Mesenchymal stem cell (in vitro differentiated cells and primary cell): ENCODE data around the gene TSPEAR.
"Not testable (repeated sequence)": the region's sequence is repeated elsewhere in the genome, so short reads cannot be mapped to it uniquely, and the experiment has no call there.

Experiments used
- DNase-seq: peaks from one replicate; pipeline ENCODE4 v3.0.0-alpha.2; 2013
- H2AFZ ChIP-seq: one replicate; pipeline ENCODE4 v1.6.1; 2013; ENCODE audit warnings: low read depth, mild to moderate bottlenecking, control low read depth, inconsistent platforms, low read length, moderate library complexity
- H2AK5ac ChIP-seq: 2 replicates; pipeline ENCODE4 v1.6.1; 2013; ENCODE audit warnings: low read length, moderate library complexity, mild to moderate bottlenecking, inconsistent platforms; ENCODE audit not compliant: severe bottlenecking
- H2BK120ac ChIP-seq: one replicate; pipeline ENCODE4 v1.6.1; 2013; ENCODE audit warnings: low read depth, mild to moderate bottlenecking, inconsistent platforms, low read length, moderate library complexity
- H2BK12ac ChIP-seq, 2 experiments: one replicate each; pipeline ENCODE4 v1.6.1; 2013; ENCODE audit warnings: inconsistent platforms in 2 of 2, low read length in 2 of 2, mild to moderate bottlenecking in 2 of 2, moderate library complexity in 2 of 2, control low read depth in 1 of 2
- H2BK15ac ChIP-seq: one replicate; pipeline ENCODE4 v1.6.1; 2013; ENCODE audit warnings: mild to moderate bottlenecking, low read depth, inconsistent platforms; ENCODE audit not compliant: poor library complexity, severe bottlenecking
- H2BK5ac ChIP-seq: 2 replicates; pipeline ENCODE4 v1.6.1; 2013; ENCODE audit warnings: low read depth, mild to moderate bottlenecking, low read length, control low read depth, inconsistent platforms; ENCODE audit not compliant: poor library complexity, severe bottlenecking
- H3K14ac ChIP-seq, 2 experiments: one replicate each; pipeline ENCODE4 v1.6.1; 2013; ENCODE audit warnings: inconsistent platforms in 2 of 2, low read length in 2 of 2, control low read depth in 1 of 2, mild to moderate bottlenecking in 1 of 2, moderate library complexity in 1 of 2
- H3K18ac ChIP-seq, 2 experiments: one replicate each; pipeline ENCODE4 v1.6.1; 2013; ENCODE audit warnings: inconsistent platforms in 2 of 2, low read length in 2 of 2, control low read depth in 1 of 2, low read depth in 1 of 2, mild to moderate bottlenecking in 1 of 2
- H3K23ac ChIP-seq, 2 experiments: one replicate each; pipeline ENCODE4 v1.6.1; 2013; ENCODE audit warnings: inconsistent platforms in 2 of 2, low read length in 2 of 2, mild to moderate bottlenecking in 2 of 2, moderate library complexity in 2 of 2, control low read depth in 1 of 2
- H3K27ac ChIP-seq: 2 replicates; pipeline ENCODE4 v1.5.1; 2013; ENCODE audit warnings: mild to moderate bottlenecking, moderate library complexity, low read length, control low read depth, inconsistent platforms; ENCODE audit not compliant: poor library complexity, severe bottlenecking
- H3K27me3 ChIP-seq, 2 experiments: 2 replicates each; pipeline versions ENCODE4 v1.6.1 to v1.7.0; 2013; ENCODE audit warnings: low read length in 2 of 2, mild to moderate bottlenecking in 2 of 2, moderate library complexity in 2 of 2, control low read depth in 1 of 2, inconsistent platforms in 1 of 2; ENCODE audit not compliant: control insufficient read depth in 1 of 2, insufficient read depth in 1 of 2
- H3K36me3 ChIP-seq, 2 experiments: 2 replicates each; pipeline versions ENCODE4 v1.6.1 to v1.7.0; 2013; ENCODE audit warnings: low read length in 2 of 2, control low read depth in 1 of 2, inconsistent platforms in 1 of 2, low read depth in 1 of 2, mild to moderate bottlenecking in 1 of 2; ENCODE audit not compliant: insufficient read depth in 2 of 2, control insufficient read depth in 1 of 2
- H3K4ac ChIP-seq, 2 experiments: one replicate each; pipeline ENCODE4 v1.6.1; 2013; ENCODE audit warnings: inconsistent platforms in 2 of 2, low read length in 2 of 2, mild to moderate bottlenecking in 2 of 2, moderate library complexity in 2 of 2, control low read depth in 1 of 2, low read depth in 1 of 2
- H3K4me1 ChIP-seq: 2 replicates; pipeline ENCODE4 v1.6.1; 2013; ENCODE audit warnings: low read depth, low read length, control low read depth; ENCODE audit not compliant: control insufficient read depth, insufficient read depth
- H3K4me2 ChIP-seq: 2 replicates; pipeline ENCODE4 v1.6.1; 2013; ENCODE audit warnings: low read length, mild to moderate bottlenecking, inconsistent platforms; ENCODE audit not compliant: poor library complexity, severe bottlenecking
- H3K4me3 ChIP-seq, 2 experiments: 2 replicates each; pipeline versions ENCODE4 v1.5.1 to v1.7.0; 2013; ENCODE audit warnings: low read length in 2 of 2, mild to moderate bottlenecking in 2 of 2, control low read depth in 1 of 2, low read depth in 1 of 2; ENCODE audit not compliant: insufficient read depth in 1 of 2
- H3K79me1 ChIP-seq: replicated peaks from 2 replicates; pipeline ENCODE4 v1.6.1; 2013; ENCODE audit warnings: mild to moderate bottlenecking, control low read depth, low read length, inconsistent platforms; ENCODE audit not compliant: poor library complexity, severe bottlenecking
- H3K9ac ChIP-seq: 2 replicates; pipeline ENCODE4 v1.7.0; 2013; ENCODE audit warnings: mild to moderate bottlenecking, low read length, moderate library complexity
- H3K9me3 ChIP-seq: 2 replicates; pipeline ENCODE4 v1.7.0; 2013; ENCODE audit warnings: mild to moderate bottlenecking, low read length; ENCODE audit not compliant: control insufficient read depth
- H4K8ac ChIP-seq: one replicate; pipeline ENCODE4 v1.6.1; 2013; ENCODE audit warnings: inconsistent platforms, mild to moderate bottlenecking, low read length, moderate library complexity
- H4K91ac ChIP-seq: one replicate; pipeline ENCODE4 v1.6.1; 2013; ENCODE audit warnings: mild to moderate bottlenecking, low read length, inconsistent platforms
- WGBS: methylation state at CpG from one replicate; pipeline ENCODE4 v1.1.7; 2013; ENCODE audit warnings: mixed read lengths; 5-methylcytosine and 5-hydroxymethylcytosine counted together

The TSPEAR gene

DNA sequence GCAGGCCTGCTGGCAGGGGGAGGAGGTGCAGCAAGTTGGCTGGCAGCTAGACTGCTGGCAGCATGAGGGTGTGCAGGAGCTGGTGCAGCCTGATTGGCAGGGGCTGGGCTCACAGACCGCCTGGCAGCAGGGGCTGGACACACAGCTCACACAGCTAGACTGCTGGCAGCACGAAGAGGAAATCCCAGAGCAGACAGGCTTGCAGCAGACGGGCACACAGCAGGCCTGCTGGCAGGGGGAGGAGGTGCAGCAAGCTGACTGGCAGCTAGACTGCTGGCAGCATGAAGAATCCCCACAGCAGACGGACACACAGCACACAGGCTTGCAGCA lies 119.6 kb downstream of the TSPEAR start:
- H3K27me3 ChIP-seq, result peaks cover 39 to 42% of the 10 kb centered on the region in 2 experiments
- H4K8ac ChIP-seq, H2AK5ac ChIP-seq, H2BK5ac ChIP-seq, H3K4me3 ChIP-seq, H3K79me1 ChIP-seq, H3K4me2 ChIP-seq, H3K4me1 ChIP-seq, H4K91ac ChIP-seq, H3K23ac ChIP-seq, H3K18ac ChIP-seq, H2BK12ac ChIP-seq, H3K9ac ChIP-seq, H3K9me3 ChIP-seq, H3K36me3 ChIP-seq, H2AFZ ChIP-seq, H3K27ac ChIP-seq, H2BK120ac ChIP-seq, H3K4ac ChIP-seq, DNase-seq, H2BK15ac ChIP-seq, H3K14ac ChIP-seq: not testable (repeated sequence)
- no CpG with 5 or more reads among the region's 4 CpGs for WGBS

DNA sequence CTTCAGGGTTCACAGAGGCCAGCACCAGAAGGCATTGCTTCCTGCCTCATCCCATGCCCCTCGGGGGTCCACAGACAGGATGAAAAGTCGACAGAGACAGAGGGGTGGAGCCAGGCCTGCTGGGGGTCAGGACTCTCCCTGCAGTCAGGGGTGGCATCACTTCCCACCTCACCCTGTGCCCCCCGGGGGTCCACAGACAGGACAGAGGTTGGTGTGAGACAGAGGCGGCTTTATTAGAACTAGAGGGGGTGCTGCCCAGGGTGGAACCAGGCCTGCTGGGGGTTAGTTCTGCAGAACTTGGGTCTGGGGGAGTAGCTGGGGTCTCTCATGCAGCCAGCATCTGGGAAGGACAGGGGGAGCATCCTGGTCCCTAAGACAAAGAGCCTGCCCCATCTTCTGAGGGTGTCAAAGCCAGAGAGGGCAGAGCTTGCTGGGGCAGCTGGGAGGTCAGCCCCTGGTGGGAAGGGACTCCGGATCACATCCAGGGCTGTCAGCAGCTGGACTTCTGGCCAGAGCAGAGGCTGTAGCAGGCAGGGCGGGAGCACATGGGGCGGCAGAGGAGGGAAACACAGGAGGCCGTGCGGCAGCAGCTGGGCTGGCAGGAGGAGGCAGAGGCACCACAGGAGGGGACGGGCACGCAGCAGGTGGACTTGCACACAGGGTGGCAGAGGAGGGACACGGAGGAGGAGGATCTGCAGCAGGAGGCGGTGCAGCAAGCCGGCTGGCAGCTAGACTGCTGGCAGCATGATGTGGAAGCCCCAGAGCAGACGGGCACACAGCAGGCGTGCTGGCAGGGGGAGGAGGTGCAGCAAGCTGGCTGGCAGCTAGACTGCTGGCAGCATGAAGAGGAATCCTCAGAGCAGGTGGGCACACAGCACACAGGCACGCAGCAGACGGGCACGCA lies 120.2 kb downstream of the TSPEAR start:
- H2BK120ac ChIP-seq, H3K4me3 ChIP-seq, H2AK5ac ChIP-seq, H3K4me1 ChIP-seq, H3K9me3 ChIP-seq, H2BK5ac ChIP-seq, H3K4me2 ChIP-seq, H3K4ac ChIP-seq, H3K27ac ChIP-seq, H4K91ac ChIP-seq, DNase-seq, H4K8ac ChIP-seq, H3K23ac ChIP-seq, H2BK12ac ChIP-seq, H3K36me3 ChIP-seq, H3K9ac ChIP-seq, H3K79me1 ChIP-seq, H2AFZ ChIP-seq, H3K14ac ChIP-seq, H3K18ac ChIP-seq: not testable (repeated sequence)
- Histone ChIP-seq H3K27me3 (peaks cover 39 to 42% of the 10 kb centered on the region in 2 experiments), H2BK15ac (peak overlapping the region; percentile 26)
- 88% methylated on average over 17 of the region's 19 CpGs for WGBS

DNA sequence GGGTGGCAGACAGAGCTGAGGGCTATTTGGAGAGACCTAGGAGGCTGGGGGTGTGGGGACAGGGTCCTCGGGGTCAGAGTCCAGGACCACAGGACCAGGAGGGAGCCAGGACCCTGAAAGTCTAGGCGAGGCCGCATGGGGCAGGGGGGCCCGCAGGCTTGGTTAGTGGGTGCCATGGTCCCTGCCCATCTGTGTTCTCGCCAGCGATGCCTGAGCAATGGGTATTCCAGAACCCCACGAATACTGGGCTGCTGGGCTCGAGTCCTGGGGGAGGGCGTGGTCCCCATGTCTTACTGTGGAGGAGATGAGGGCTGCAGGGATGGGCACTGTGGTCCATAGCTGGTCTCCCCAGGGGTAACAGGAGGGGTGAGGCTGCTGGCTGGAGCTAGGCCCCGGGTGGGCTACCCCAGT lies 121.1 kb downstream of the TSPEAR start:
- H3K4me2 ChIP-seq, result no peak overlapping the region
- no peak overlapping the region for H4K8ac ChIP-seq
- H3K23ac ChIP-seq, result no peak overlapping the region
- H2BK120ac ChIP-seq, result no peak overlapping the region
- no peaks in the 10 kb centered on the region for H3K36me3 ChIP-seq
- 84% methylated on average over 8 of the region's 10 CpGs for WGBS
- H3K14ac ChIP-seq, result no peak overlapping the region
- H2AK5ac ChIP-seq, result no peak overlapping the region
- no peaks in the 10 kb centered on the region for H3K79me1 ChIP-seq
- no peak for DNase-seq
- H3K4ac ChIP-seq, result no peak overlapping the region
- no peak overlapping the region for H4K91ac ChIP-seq
- H3K4me1 ChIP-seq, result no peaks in the 10 kb centered on the region
- H3K9ac ChIP-seq, result no peak overlapping the region
- no peak overlapping the region for H2BK5ac ChIP-seq
- no peak overlapping the region for H3K18ac ChIP-seq
- H3K27ac ChIP-seq, result no peak overlapping the region
- peaks cover 34 to 39% of the 10 kb centered on the region in 2 experiments for H3K27me3 ChIP-seq
- no peak overlapping the region for H2AFZ ChIP-seq
- peaks cover 2% of the 10 kb centered on the region for H3K9me3 ChIP-seq
- H3K4me3 ChIP-seq, result no peak overlapping the region
- no peak overlapping the region for H2BK15ac ChIP-seq
- H2BK12ac ChIP-seq, result no peak overlapping the region

DNA sequence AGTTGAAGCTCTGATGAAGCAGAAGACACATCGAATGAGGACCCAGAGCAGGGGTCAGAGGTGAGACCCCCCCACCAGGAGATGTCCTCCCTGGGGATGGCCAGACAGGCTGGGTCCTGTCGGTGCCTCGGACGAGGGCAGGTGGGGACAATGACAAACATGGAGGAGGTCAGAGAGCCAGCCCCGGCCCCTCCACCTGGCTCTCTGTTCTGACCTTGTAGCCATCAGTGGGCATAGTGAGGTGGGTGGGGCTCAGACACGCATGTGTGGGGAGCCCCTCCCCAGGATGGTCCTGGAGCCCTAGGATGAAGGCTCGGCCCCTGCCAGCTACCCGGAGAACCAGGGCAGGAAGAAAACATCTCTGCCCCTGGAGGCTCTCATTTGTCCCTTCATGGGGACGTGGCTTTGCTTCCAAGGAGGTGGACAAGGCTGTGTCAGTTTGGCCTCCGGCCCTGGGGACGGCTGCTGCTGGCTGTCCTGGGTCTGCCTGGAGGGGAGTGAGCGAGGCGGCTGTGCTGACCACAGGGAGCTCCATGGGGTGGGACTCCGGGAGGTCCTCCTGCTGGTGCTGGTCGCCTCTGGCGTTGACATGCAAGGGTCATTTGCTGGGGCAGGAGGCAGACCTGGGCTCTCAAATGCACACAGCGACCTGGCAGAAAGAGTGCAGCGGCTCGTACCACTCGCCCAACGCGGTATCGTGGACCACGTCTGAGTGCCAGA lies 121.6 kb downstream of the TSPEAR start:
- peaks cover 30 to 39% of the 10 kb centered on the region in 2 experiments for H3K27me3 ChIP-seq

More for the DNA sequence above, 121.6 kb downstream of the TSPEAR start:
- H3K14ac ChIP-seq, result no peak overlapping the region
- no peak overlapping the region for H2BK12ac ChIP-seq
- 85% methylated on average over 24 of the region's 24 CpGs for WGBS
- DNase-seq, result no peak
- no peak overlapping the region for H3K9ac ChIP-seq
- no peak overlapping the region for H3K4me3 ChIP-seq
- H3K4ac ChIP-seq, result no peak overlapping the region
- H3K18ac ChIP-seq, result no peak overlapping the region
- H2BK5ac ChIP-seq, result no peak overlapping the region
- H2BK15ac ChIP-seq, result no peak overlapping the region
- H4K8ac ChIP-seq, result no peak overlapping the region
- no peak overlapping the region for H2AK5ac ChIP-seq
- no peak overlapping the region for H3K27ac ChIP-seq
- H2BK120ac ChIP-seq, result no peak overlapping the region
- no peaks in the 10 kb centered on the region for H3K36me3 ChIP-seq
- no peaks in the 10 kb centered on the region for H3K4me1 ChIP-seq
- H2AFZ ChIP-seq, result no peak overlapping the region
- no peak overlapping the region for H3K4me2 ChIP-seq
- peaks cover 3% of the 10 kb centered on the region for H3K9me3 ChIP-seq
- no peaks in the 10 kb centered on the region for H3K79me1 ChIP-seq
- H3K23ac ChIP-seq, result no peak overlapping the region
- H4K91ac ChIP-seq, result no peak overlapping the region
